Ectodermal cell (in vitro differentiated cells): ENCODE results near the gene TBX4.
"Not testable (repeated sequence)": the region's sequence is repeated elsewhere in the genome, so short reads cannot be mapped to it uniquely, and the experiment has no call there.

Source experiments
- H3K27ac ChIP-seq: 2 replicates; pipeline ENCODE4 v1.7.0; 2013; ENCODE audit warnings: mild to moderate bottlenecking, low read depth, low read length; ENCODE audit not compliant: insufficient read depth, poor library complexity, severe bottlenecking
- H3K27me3 ChIP-seq: 2 replicates; pipeline ENCODE4 v1.7.0; 2013; ENCODE audit warnings: mild to moderate bottlenecking, low read length; ENCODE audit not compliant: insufficient read depth, control insufficient read depth, poor library complexity, severe bottlenecking
- H3K36me3 ChIP-seq: one replicate; pipeline ENCODE4 v1.7.0; 2013; ENCODE audit warnings: low read length; ENCODE audit not compliant: control insufficient read depth, insufficient read depth
- H3K4me1 ChIP-seq: one replicate; pipeline ENCODE4 v1.7.0; 2013; ENCODE audit warnings: low read length; ENCODE audit not compliant: control insufficient read depth, insufficient read depth
- H3K4me3 ChIP-seq: 2 replicates; pipeline ENCODE4 v1.7.0; 2013; ENCODE audit warnings: low read depth, low read length, control low read depth; ENCODE audit not compliant: insufficient read depth
- H3K9me3 ChIP-seq: 2 replicates; pipeline ENCODE4 v1.7.0; 2013; ENCODE audit warnings: mild to moderate bottlenecking, low read length, moderate library complexity; ENCODE audit not compliant: control insufficient read depth
- WGBS, 2 experiments: methylation state at CpG; one replicate each; pipeline ENCODE4 v1.1.7; 2013; ENCODE audit warnings: missing lambda C conversion rate in 2 of 2; 5-methylcytosine and 5-hydroxymethylcytosine counted together

Gene TBX4

GRCh38 chr17:61492759-61493526, 40.7 kb downstream of the TBX4 start:
- Histone ChIP-seq H3K27ac (no peak overlapping the region), H3K4me3 (no peak overlapping the region), H3K36me3 (no peaks in the 10 kb centered on the region), H3K4me1 (peaks cover 9% of the 10 kb centered on the region), H3K27me3 (no peaks in the 10 kb centered on the region), H3K9me3 (no peaks in the 10 kb centered on the region)
- 87 to 91% methylated on average over 8 of the region's 8 CpGs for WGBS, 2 experiments

- 92 to 96% methylated on average over 6 of the region's 7 CpGs for WGBS, 2 experiments
- H3K9me3 ChIP-seq, H3K4me1 ChIP-seq, H3K27me3 ChIP-seq, H3K4me3 ChIP-seq, H3K36me3 ChIP-seq, H3K27ac ChIP-seq: not testable (repeated sequence)
Observed at GRCh38 chr17:61493830-61494324, 41.7 kb downstream of the TBX4 start.

GRCh38 chr17:61494325-61495160, 42.3 kb downstream of the TBX4 start:
- Histone ChIP-seq H3K4me1 (peaks cover 9% of the 10 kb centered on the region), H3K36me3 (no peaks in the 10 kb centered on the region), H3K4me3 (no peak overlapping the region), H3K27ac (no peak overlapping the region), H3K27me3 (no peaks in the 10 kb centered on the region), H3K9me3 (no peaks in the 10 kb centered on the region)
- WGBS, 2 experiments, result 90 to 91% methylated on average over 10 to 13 of the region's 13 CpGs

GRCh38 chr17:61495161-61495857, 43.1 kb downstream of the TBX4 start:
- 84 to 88% methylated on average over 23 of the region's 23 CpGs for WGBS, 2 experiments

GRCh38 chr17:61496174-61496956, 44.1 kb downstream of the TBX4 start:
- Histone ChIP-seq H3K27ac (no peak overlapping the region), H3K36me3 (no peaks in the 10 kb centered on the region), H3K9me3 (no peaks in the 10 kb centered on the region), H3K27me3 (no peaks in the 10 kb centered on the region), H3K4me1 (peaks cover 9% of the 10 kb centered on the region), H3K4me3 (no peak overlapping the region)
- WGBS, 2 experiments, result 66 to 69% methylated on average over 12 of the region's 12 CpGs

More at GRCh38 chr17:61495161-61495857, 43.1 kb downstream of the TBX4 start:
- Histone ChIP-seq H3K36me3 (no peaks in the 10 kb centered on the region), H3K27me3 (no peaks in the 10 kb centered on the region), H3K27ac (no peak overlapping the region), H3K4me3 (no peak overlapping the region), H3K4me1 (peaks cover 9% of the 10 kb centered on the region), H3K9me3 (no peaks in the 10 kb centered on the region)

- Histone ChIP-seq H3K27me3 (no peaks in the 10 kb centered on the region), H3K9me3 (no peaks in the 10 kb centered on the region), H3K27ac (no peak overlapping the region), H3K4me3 (no peak overlapping the region), H3K36me3 (no peaks in the 10 kb centered on the region), H3K4me1 (peaks cover 9% of the 10 kb centered on the region)
- WGBS, 2 experiments, result 86 to 87% methylated on average over 9 of the region's 9 CpGs
Observed at GRCh38 chr17:61496957-61497653, 44.9 kb downstream of the TBX4 start.

GRCh38 chr17:61498042-61498994, 46.1 kb downstream of the TBX4 start:
- no peaks in the 10 kb centered on the region for H3K27me3 ChIP-seq
- 94 to 95% methylated on average over 8 of the region's 8 CpGs for WGBS, 2 experiments
- no peak overlapping the region for H3K4me3 ChIP-seq
- H3K27ac ChIP-seq, result no peak overlapping the region
- H3K4me1 ChIP-seq, result peaks cover 9% of the 10 kb centered on the region
- no peaks in the 10 kb centered on the region for H3K9me3 ChIP-seq
- H3K36me3 ChIP-seq, result no peaks in the 10 kb centered on the region

- Histone ChIP-seq H3K27me3 (no peaks in the 10 kb centered on the region), H3K9me3 (no peaks in the 10 kb centered on the region), H3K4me3 (no peak overlapping the region), H3K27ac (no peak overlapping the region), H3K4me1 (peaks cover 9% of the 10 kb centered on the region), H3K36me3 (no peaks in the 10 kb centered on the region)
- WGBS, 2 experiments, result 83 to 95% methylated on average over 2 to 3 of the region's 3 CpGs
Observed at GRCh38 chr17:61499632-61500031, 47.4 kb downstream of the TBX4 start.
